DMS53 treated with DMSO at 0.1 percent for 48 hours (cell line): ENCODE data around the gene SMNDC1.
"Not testable (repeated sequence)": the region's sequence is repeated elsewhere in the genome, so short reads cannot be mapped to it uniquely, and the experiment has no call there.

Experiments used
- DNase-seq: peaks from one replicate; lab custom pipeline; 2025; ENCODE audit not compliant: unreplicated experiment; lab: John Stamatoyannopoulos, UW

The SMNDC1 gene

GRCh38 chr10:110254467-110254866 lies 50.3 kb downstream of the SMNDC1 start:
- DNase-seq = no peak

DNA sequence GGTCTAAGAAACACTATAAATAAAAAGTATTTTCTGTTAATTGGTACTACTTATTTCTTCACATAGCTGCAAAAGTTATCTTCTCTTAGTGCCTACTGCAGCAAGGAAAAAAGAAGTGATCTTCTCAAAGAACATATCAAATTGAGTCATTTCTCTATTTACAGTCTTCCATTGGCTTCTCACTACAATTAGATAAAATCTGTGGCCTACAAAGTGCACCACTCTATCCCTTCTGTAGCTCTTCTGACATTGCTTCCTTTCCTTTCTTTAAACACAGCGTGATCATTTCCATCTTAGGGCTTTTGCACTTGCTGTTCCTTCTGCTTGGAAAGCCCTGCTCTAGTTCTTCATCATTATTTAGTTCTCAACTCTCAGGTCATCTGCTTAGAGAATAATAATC lies 52.6 kb downstream of the SMNDC1 start:
- DNase-seq = no peak

DNA sequence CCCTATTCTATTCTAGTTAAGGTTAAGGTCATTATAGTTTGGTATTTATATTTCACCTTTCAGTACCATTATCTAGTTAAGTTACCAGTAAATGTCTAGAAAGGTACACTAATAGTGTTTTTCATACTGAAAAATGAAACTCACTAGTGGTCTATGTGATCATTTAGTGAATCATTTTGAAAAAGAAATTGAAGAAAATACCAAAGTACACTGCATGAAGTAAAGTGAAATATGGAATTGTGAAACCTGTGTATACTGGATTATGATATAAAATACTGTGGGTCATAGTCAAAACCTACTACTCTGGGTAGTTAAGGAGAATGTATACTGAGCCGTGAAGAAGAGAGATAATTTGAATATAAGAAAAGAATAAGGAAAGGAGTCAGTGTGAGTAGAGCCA lies 53.3 kb downstream of the SMNDC1 start:
- DNase-seq = not testable (repeated sequence)

DNA sequence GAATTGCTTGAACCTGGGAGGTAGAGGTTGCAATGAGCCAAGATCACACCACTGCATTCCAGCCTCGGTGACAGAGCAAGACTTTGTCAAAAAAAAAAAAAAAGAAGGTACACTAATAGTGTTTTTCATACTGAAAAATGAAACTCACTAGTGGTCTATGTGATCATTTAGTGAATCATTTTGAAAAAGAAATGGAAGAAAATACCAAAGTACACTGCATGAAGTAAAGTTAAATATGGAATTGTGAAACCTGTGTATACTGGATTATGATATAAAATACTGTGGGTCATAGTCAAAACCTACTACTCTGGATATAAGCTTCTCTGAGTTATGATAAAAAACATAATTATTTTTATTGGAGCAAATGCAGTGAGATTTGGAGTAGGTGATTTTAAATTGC lies 55.2 kb downstream of the SMNDC1 start:
- not testable (repeated sequence) for DNase-seq

GRCh38 chr10:110247833-110248232 lies 56.9 kb downstream of the SMNDC1 start:
- not testable (repeated sequence) for DNase-seq

- no peak for DNase-seq
Measured at GRCh38 chr10:110244550-110244949, 60.2 kb downstream of the SMNDC1 start.

DNA sequence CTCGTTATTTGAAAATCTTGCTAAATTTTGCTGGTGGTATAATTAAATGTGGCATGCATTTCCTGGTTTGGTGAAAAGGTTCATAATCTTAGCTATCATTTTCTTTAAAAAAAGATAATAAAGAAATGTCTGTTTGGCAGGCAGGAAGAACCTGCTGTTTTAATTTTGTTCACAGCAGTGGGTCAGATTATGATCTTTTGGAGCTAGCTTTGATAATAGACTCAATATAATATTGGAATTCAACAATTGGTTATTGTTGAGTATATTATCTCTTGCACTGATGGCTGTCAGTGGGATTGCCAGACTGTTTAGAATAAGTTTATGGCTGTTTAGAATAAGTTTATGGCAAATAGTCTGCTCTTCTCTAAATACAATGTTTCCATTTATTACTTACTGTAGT lies 62.2 kb downstream of the SMNDC1 start:
- DNase-seq = no peak

- no peak for DNase-seq
Measured at GRCh38 chr10:110241841-110242240, 62.9 kb downstream of the SMNDC1 start.

DNA sequence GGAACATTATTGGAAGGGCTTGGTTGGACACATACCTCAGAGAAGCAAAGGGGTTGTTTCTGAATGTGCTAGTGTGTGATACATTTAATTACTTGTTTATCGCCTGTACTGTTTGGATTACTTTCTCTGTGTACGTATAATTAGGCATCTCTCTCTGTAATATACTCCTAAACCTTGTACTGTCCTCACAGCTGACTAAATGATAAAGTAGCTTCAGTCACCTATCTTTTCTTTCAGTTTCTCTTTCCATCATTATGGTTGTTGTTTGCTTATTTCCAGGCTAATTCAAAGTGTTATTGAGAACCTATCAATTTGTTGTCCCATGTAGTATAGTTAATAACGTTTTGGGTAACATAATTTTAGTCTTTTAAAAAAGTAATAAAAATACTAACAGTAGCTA lies 63.3 kb downstream of the SMNDC1 start:
- DNase-seq = no peak
